H1 (cell line): ENCODE data around the gene CIPC. TPM values are rescaled to one million over a fixed set of nuclear protein-coding genes. Genes with fewer than 3 reads are reported as not detected.

Experiments
- CTCF ChIA-PET: fragments of 300-600 bp; sonication (Branson Sonifier 250); formaldehyde crosslinking; loops from one replicate; lab custom pipeline; 2021; ENCODE audit not compliant: partially characterized antibody; lab: Charles Lee
- POLR2A ChIA-PET: fragments of 300-600 bp; sonication (Branson Sonifier 250); formaldehyde crosslinking; loops from one replicate; lab custom pipeline; 2021; ENCODE audit warnings: inconsistent platforms; ENCODE audit not compliant: partially characterized antibody; lab: Charles Lee
- DNase-seq, 2 experiments: peaks; one replicate each; pipeline versions ENCODE4 v3.0.0 to v3.0.0-alpha.2; 2010 to 2022; ENCODE audit warnings: low spot score in 2 of 2, low read depth in 1 of 2, mixed read lengths in 1 of 2
- FAIRE-seq: peaks from 2 replicates; lab custom pipeline; 2011; peaks lifted over from hg19 to GRCh38; lab: Jason Lieb, UNC
- H2AFZ ChIP-seq: 2 replicates; pipeline ENCODE4 v1.8.1; 2012; ENCODE audit warnings: low read length, inconsistent platforms
- H2AK5ac ChIP-seq: 2 replicates; pipeline ENCODE4 v1.6.1; 2013; ENCODE audit warnings: low read depth, low read length
- H2BK120ac ChIP-seq: replicated peaks from 2 replicates; pipeline ENCODE3; 2013; ENCODE audit warnings: low read depth, low read length, inconsistent platforms
- H2BK12ac ChIP-seq: 2 replicates; pipeline ENCODE4 v1.6.1; 2013; ENCODE audit warnings: low read depth, low read length
- H2BK15ac ChIP-seq: 2 replicates; pipeline ENCODE4 v1.6.1; 2013; ENCODE audit warnings: low read length
- H2BK20ac ChIP-seq: 2 replicates; pipeline ENCODE4 v1.6.1; 2013; ENCODE audit warnings: low read length
- H2BK5ac ChIP-seq: 2 replicates; pipeline ENCODE4 v1.6.1; 2013; ENCODE audit warnings: low read depth, low read length
- H3K14ac ChIP-seq: 2 replicates; pipeline ENCODE4 v1.6.1; 2013; ENCODE audit warnings: inconsistent platforms; ENCODE audit not compliant: insufficient read length
- H3K18ac ChIP-seq: 2 replicates; pipeline ENCODE4 v1.6.1; 2013; ENCODE audit warnings: low read length; ENCODE audit errors: extremely low read depth
- H3K23ac ChIP-seq: 2 replicates; pipeline ENCODE4 v1.6.1; 2013; ENCODE audit warnings: inconsistent platforms; ENCODE audit not compliant: insufficient read length
- H3K23me2 ChIP-seq: 2 replicates; pipeline ENCODE4 v1.6.1; 2013; ENCODE audit warnings: low read depth, low read length
- H3K27ac ChIP-seq: 2 replicates; pipeline ENCODE4 v1.6.1; 2011; ENCODE audit warnings: low read depth, low read length, inconsistent platforms
- H3K27me3 ChIP-seq, 4 experiments: replicated peaks in 1 of 4; 1 replicate in 1 of 4; 2 replicates in 3 of 4; pipeline versions ENCODE4 v1.6.1 to v1.8.1; 2011 to 2013; ENCODE audit warnings: low read length in 3 of 4, mild to moderate bottlenecking in 3 of 4, inconsistent platforms in 2 of 4, mixed read lengths in 2 of 4, moderate library complexity in 1 of 4; ENCODE audit not compliant: control insufficient read depth in 3 of 4, insufficient read depth in 3 of 4; ENCODE audit errors: extremely low read depth in 1 of 4
- H3K36me3 ChIP-seq, 4 experiments: 2 replicates each; pipeline versions ENCODE4 v1.6.1 to v1.8.1; 2011 to 2013; ENCODE audit warnings: mild to moderate bottlenecking in 4 of 4, low read length in 3 of 4, moderate library complexity in 2 of 4, control low read depth in 1 of 4, inconsistent platforms in 1 of 4; ENCODE audit not compliant: insufficient read depth in 4 of 4, control insufficient read depth in 2 of 4
- H3K4ac ChIP-seq: replicated peaks from 2 replicates; pipeline ENCODE3; 2013; ENCODE audit warnings: low read length, low read depth, mixed read lengths, inconsistent platforms; ENCODE audit not compliant: insufficient read length
- H3K4me1 ChIP-seq, 4 experiments: replicated peaks in 1 of 4; 1 replicate in 1 of 4; 2 replicates in 3 of 4; pipeline versions ENCODE4 v1.6.1 to v1.8.1; 2011 to 2013; ENCODE audit warnings: low read length in 3 of 4, inconsistent platforms in 2 of 4, mixed read lengths in 1 of 4; ENCODE audit not compliant: insufficient read depth in 4 of 4, control insufficient read depth in 3 of 4
- H3K4me2 ChIP-seq, 2 experiments: 2 replicates each; pipeline versions ENCODE4 v1.6.1 to v1.8.1; 2011 to 2013; ENCODE audit warnings: low read depth in 2 of 2, low read length in 2 of 2, control low read depth in 1 of 2, inconsistent platforms in 1 of 2, mild to moderate bottlenecking in 1 of 2; ENCODE audit not compliant: insufficient read depth in 1 of 2
- H3K4me3 ChIP-seq, 4 experiments: fragments of 200-600, 300-600 bp in 1 of 4; sonication (generic), shearing (Covaris generic), sonication (Bioruptor Twin) in 1 of 4; 2 replicates each; pipeline versions ENCODE4 v1.5.1 to v1.8.1; 2011 to 2016; ENCODE audit warnings: low read length in 4 of 4, low read depth in 3 of 4, control low read depth in 2 of 4, inconsistent platforms in 2 of 4, mild to moderate bottlenecking in 2 of 4, mixed read lengths in 1 of 4, moderate library complexity in 1 of 4; ENCODE audit not compliant: insufficient read depth in 2 of 4; ENCODE audit errors: extremely low read depth in 1 of 4
- H3K56ac ChIP-seq: replicated peaks from 2 replicates; pipeline ENCODE3; 2013; ENCODE audit warnings: low read depth, mild to moderate bottlenecking, mixed read lengths, low read length, inconsistent platforms; ENCODE audit not compliant: insufficient read length
- H3K79me1 ChIP-seq: 2 replicates; pipeline ENCODE4 v1.6.1; 2013; ENCODE audit warnings: low read depth, low read length, control low read depth
- H3K79me2 ChIP-seq, 2 experiments: 2 replicates each; pipeline versions ENCODE4 v1.6.1 to v1.8.1; 2012 to 2013; ENCODE audit warnings: low read length in 2 of 2, mild to moderate bottlenecking in 2 of 2, inconsistent platforms in 1 of 2; ENCODE audit not compliant: insufficient read depth in 2 of 2, control insufficient read depth in 1 of 2
- H3K9ac ChIP-seq, 4 experiments: replicated peaks in 1 of 4; 1 replicate in 1 of 4; 2 replicates in 3 of 4; pipeline versions ENCODE4 v1.6.1 to v1.8.1; 2011 to 2013; ENCODE audit warnings: low read depth in 3 of 4, low read length in 3 of 4, control low read depth in 2 of 4, mild to moderate bottlenecking in 2 of 4, moderate library complexity in 2 of 4, inconsistent platforms in 1 of 4; ENCODE audit errors: extremely low read depth in 1 of 4
- H3K9me3 ChIP-seq, 2 experiments: 2 replicates each; pipeline versions ENCODE4 v1.6.1 to v1.8.1; 2012 to 2013; ENCODE audit warnings: mild to moderate bottlenecking in 2 of 2, moderate library complexity in 2 of 2, control low read depth in 1 of 2, inconsistent platforms in 1 of 2, low read depth in 1 of 2, low read length in 1 of 2, mixed read lengths in 1 of 2; ENCODE audit not compliant: insufficient read depth in 2 of 2
- H4K20me1 ChIP-seq, 2 experiments: replicated peaks in 1 of 2; 2 replicates each; pipeline versions ENCODE3 to v1.8.1; 2011 to 2013; ENCODE audit warnings: inconsistent platforms in 2 of 2, low read length in 2 of 2, mild to moderate bottlenecking in 1 of 2; ENCODE audit not compliant: insufficient read depth in 2 of 2, control insufficient read depth in 1 of 2
- H4K5ac ChIP-seq: 2 replicates; pipeline ENCODE4 v1.6.1; 2013; ENCODE audit warnings: low read length, low read depth, mixed read lengths, inconsistent platforms; ENCODE audit not compliant: insufficient read length
- H4K8ac ChIP-seq: 2 replicates; pipeline ENCODE4 v1.8.0; 2013; ENCODE audit warnings: mild to moderate bottlenecking, moderate library complexity, low read length, inconsistent platforms; ENCODE audit not compliant: insufficient read depth; ENCODE audit errors: extremely low read depth
- H4K91ac ChIP-seq: replicated peaks from 2 replicates; pipeline ENCODE3; 2013; ENCODE audit warnings: low read length, mixed read lengths, inconsistent platforms; ENCODE audit not compliant: insufficient read length
- CBX8 ChIP-seq: fragments of 300-800, 300-1000 bp; sonication (generic); IDR thresholded peaks from 2 replicates; pipeline ENCODE4 v1.7.1; 2016; ENCODE audit warnings: low read depth, low read length, borderline replicate concordance
- CHD1 ChIP-seq: IDR thresholded peaks from 2 replicates; pipeline ENCODE4 v1.6.1; 2012; ENCODE audit warnings: low read depth, low read length, improper control_type of control experiment
- CHD2 ChIP-seq: IDR thresholded peaks from 2 replicates; pipeline ENCODE4 v1.6.1; 2012; ENCODE audit warnings: low read length, improper control_type of control experiment
- JUND ChIP-seq: IDR thresholded peaks from 2 replicates; pipeline ENCODE4 v1.6.1; 2011; ENCODE audit warnings: mild to moderate bottlenecking, improper control_type of control experiment, low read length
- MAFK ChIP-seq: IDR thresholded peaks from 2 replicates; pipeline ENCODE4 v1.6.1; 2012; ENCODE audit warnings: low read depth, mild to moderate bottlenecking, improper control_type of control experiment, low read length
- RAD21 ChIP-seq, 2 experiments: IDR thresholded peaks in 1 of 2; conservative IDR thresholded peaks in 1 of 2; 2 replicates each; pipeline ENCODE4 v1.6.1; 2011; ENCODE audit warnings: low read depth in 2 of 2, low read length in 2 of 2, improper control_type of control experiment in 1 of 2, inconsistent platforms in 1 of 2, mild to moderate bottlenecking in 1 of 2, moderate library complexity in 1 of 2
- RNF2 ChIP-seq: fragments of 200-900, 300-1000 bp; sonication (generic); IDR thresholded peaks from 2 replicates; pipeline ENCODE4 v1.7.1; 2016; ENCODE audit warnings: borderline replicate concordance, low read depth, mild to moderate bottlenecking, antibody characterized with exemption, low read length; ENCODE audit not compliant: poor library complexity, severe bottlenecking; ENCODE audit errors: missing control alignments
- WGBS, 2 experiments: shearing (Covaris generic) in 1 of 2; methylation state at CpG; one replicate each; pipeline versions ENCODE4 v1.1.6 to v1.1.7; 2013 to 2015; ENCODE audit warnings: low lambda C conversion rate in 2 of 2, mixed read lengths in 2 of 2, inconsistent platforms in 1 of 2, low coverage in 1 of 2, missing lambda C conversion rate in 1 of 2; ENCODE audit not compliant: insufficient replicate concordance in 2 of 2, insufficient coverage in 1 of 2, insufficient read length in 1 of 2; ENCODE audit errors: extremely low coverage in 1 of 2, missing lambda C conversion rate in 1 of 2; 5-methylcytosine and 5-hydroxymethylcytosine counted together
- polyA plus RNA-seq, 7 experiments: library from polyadenylated mRNA; depleted of rRNA in 3 of 7; stranded (reverse) in 5 of 7; unstranded in 2 of 7; fragments of >200 nt in 5 of 7; fragments of 200-250 nt in 2 of 7; gene quantifications; 1 replicate in 5 of 7; 2 replicates in 1 of 7; 4 replicates in 1 of 7; pipeline versions ENCODE4 v1.2.1 to v1.2.3, GENCODE V29; 2011 to 2013; ENCODE audit warnings: missing spikeins in 2 of 7, mixed read lengths in 2 of 7
- total RNA-seq: library from RNA; stranded (reverse); fragmentation: NEBNext Ultra II Directional; extraction: Animal tissue kit (Norgen Biotek cat#: 25700); gene quantifications from 2 replicates; pipeline ENCODE4 v1.2.1, GENCODE V29; 2021

CIPC gene
- total and polyA plus RNA-seq, 2 of the 8 experiments (the other 6 are each of a cell fraction or from before 2014, with no cell fraction given), result 13.9 to 32.7 TPM

DNA sequence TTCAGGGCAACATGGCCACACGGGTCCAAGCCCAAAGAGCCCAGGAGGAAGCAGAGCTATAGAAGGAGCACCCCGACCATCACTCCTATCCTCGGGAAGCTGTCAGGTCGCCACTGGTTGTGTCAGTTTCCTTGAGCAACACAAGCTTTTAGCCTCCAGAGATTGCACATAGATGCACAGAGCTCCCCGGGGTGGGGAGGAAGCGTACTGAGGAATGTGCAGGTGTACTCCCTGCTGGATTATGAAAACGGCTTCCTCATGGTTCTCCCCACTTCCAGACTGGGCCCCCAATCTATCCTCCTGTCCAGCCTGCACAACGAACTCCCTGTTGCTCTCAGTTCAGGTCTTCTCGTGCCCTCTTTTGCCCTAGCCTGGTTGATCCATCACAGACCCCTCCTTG is 39.3 kb upstream of the CIPC start:
- no peak overlapping the region for H3K56ac ChIP-seq
- H3K4me1 ChIP-seq, result peaks cover 3 to 12% (median 4%) of the 10 kb centered on the region in 4 experiments; a peak in 5 of 7 replicates
- TF ChIP-seq CBX8 (no peak), RNF2 (no peak), MAFK (no peak), CHD2 (no peak), CHD1 (no peak), JUND (no peak), RAD21 (IDR thresholded peaks at IDR 0.05 in 1 of 2, conservative IDR thresholded peaks at IDR 0.05 in 1 of 2; ENCODE audit: low read depth in 2 of 2, low read length in 2 of 2) (no peak)
- H4K8ac ChIP-seq, result no peak overlapping the region
- no peak overlapping the region for H3K4ac ChIP-seq
- H3K4me3 ChIP-seq, result no peak overlapping the region
- H2BK120ac ChIP-seq, result no peak overlapping the region
- no peaks in the 10 kb centered on the region for H3K79me2 ChIP-seq
- 84% methylated on average over 9 of the region's 9 CpGs; no CpG with 5 or more reads in 1 of the 2 experiments for WGBS, 2 experiments
- H2BK20ac ChIP-seq, result no peak overlapping the region
- H3K27ac ChIP-seq, result no peak overlapping the region
- H3K4me2 ChIP-seq, result no peak overlapping the region
- FAIRE-seq (no peak), DNase-seq (no peak)
- no peaks in the 10 kb centered on the region for H4K20me1 ChIP-seq
- peaks cover 3 to 5% of the 10 kb centered on the region in 2 experiments; a peak in 2 of 4 replicates for H3K9me3 ChIP-seq
- H3K23me2 ChIP-seq, result no peaks in the 10 kb centered on the region; the same call in 1 of the 2 replicates
- ChIA-PET POLR2A (interaction anchor here (0.8 to 1.6 kb wide), 2 partner anchors 18 to 30 kb away, joined by 3 to 4 read pairs; no protein-coding TSS in a partner anchor), CTCF (interaction anchor here (0.6 to 9.2 kb wide), 22 partner anchors 9 to 190 kb away, joined by 3 to 258 read pairs (median 6); no protein-coding TSS in a partner anchor)
- no peaks in the 10 kb centered on the region for H3K79me1 ChIP-seq
- no peak overlapping the region for H3K18ac ChIP-seq
- H4K91ac ChIP-seq, result no peak overlapping the region
- H2BK12ac ChIP-seq, result no peak overlapping the region
- no peak overlapping the region for H2AFZ ChIP-seq
- H3K27me3 ChIP-seq, result no peaks in the 10 kb centered on the region
- H3K14ac ChIP-seq, result no peak overlapping the region
- H3K23ac ChIP-seq, result no peak overlapping the region
- no peak overlapping the region for H3K9ac ChIP-seq
- H2BK15ac ChIP-seq, result no peak overlapping the region
- H3K36me3 ChIP-seq, result no peaks in the 10 kb centered on the region
- H2AK5ac ChIP-seq, result no peak overlapping the region
- no peak overlapping the region for H2BK5ac ChIP-seq
- H4K5ac ChIP-seq, result no peak overlapping the region
